ENCODE results near the gene GCSAM.
"Not testable (repeated sequence)": the region's sequence is repeated elsewhere in the genome, so short reads cannot be mapped to it uniquely, and the experiment has no call there.

The GCSAM gene

GRCh38 chr3:112096176-112096575 is 36.9 kb downstream of the GCSAM start:
- no peak for DNase-seq

- DNase-seq = no peak
These were observed 37.3 kb downstream of the GCSAM start for GRCh38 chr3:112095731-112096130.

GRCh38 chr3:112093180-112093522 is 39.9 kb downstream of the GCSAM start:
- DNase-seq = no peak

GRCh38 chr3:112092496-112093179 is 40.4 kb downstream of the GCSAM start:
- DNase-seq = peak; percentile 83

- no peak for DNase-seq
These were observed 42.0 kb downstream of the GCSAM start for GRCh38 chr3:112090887-112091586.

GRCh38 chr3:112089956-112090886 is 42.8 kb downstream of the GCSAM start:
- DNase-seq = no peak

GRCh38 chr3:112088944-112089343 is 44.1 kb downstream of the GCSAM start:
- DNase-seq = no peak

GRCh38 chr3:112087746-112088145 is 45.3 kb downstream of the GCSAM start:
- DNase-seq = no peak

- peak; percentile 46 for DNase-seq
These were observed 46.0 kb downstream of the GCSAM start for GRCh38 chr3:112086875-112087524.

GRCh38 chr3:112086076-112086854 is 46.8 kb downstream of the GCSAM start, which contains the start of gene C3orf52:
Gene C3orf52 (plus strand): TSS chr3:112086389. CDS start chr3:112086408, 19 bp downstream.
- peak; percentile 84 for DNase-seq

- no peak for DNase-seq
These were observed 47.3 kb downstream of the GCSAM start for GRCh38 chr3:112085735-112086075.

- DNase-seq = no peak
These were observed 47.9 kb downstream of the GCSAM start for GRCh38 chr3:112084980-112085705.

- no peak for DNase-seq
These were observed 49.8 kb downstream of the GCSAM start for GRCh38 chr3:112083239-112083638.

GRCh38 chr3:112078125-112079083 is 54.6 kb downstream of the GCSAM start:
- no peak for DNase-seq

GRCh38 chr3:112074616-112075497 is 58.2 kb downstream of the GCSAM start:
- DNase-seq = peak; percentile 95

GRCh38 chr3:112074006-112074405 is 59.0 kb downstream of the GCSAM start:
- no peak for DNase-seq

- not testable (repeated sequence) for DNase-seq
These were observed 60.5 kb downstream of the GCSAM start for GRCh38 chr3:112072387-112073060.

All from kidney glomerular epithelial cell (primary cell).